Activated naive CD4-positive, alpha-beta T cell treated with anti-CD3 and anti-CD28 coated beads for 36 hours (primary cell): ENCODE data around the gene ZNF709. TPM values are rescaled to one million over a fixed set of nuclear protein-coding genes. Genes with fewer than 3 reads are reported as not detected.
"Not testable (repeated sequence)": the region's sequence is repeated elsewhere in the genome, so short reads cannot be mapped to it uniquely, and the experiment has no call there.

ENCODE experiments used
- CTCF ChIA-PET: fragments of 350-600 bp; sonication (Branson Sonifier 250); formaldehyde crosslinking; loops from one replicate; lab custom pipeline; 2021; ENCODE audit warnings: antibody characterized with exemption; lab: Charles Lee
- DNase-seq: peaks from one replicate; pipeline ENCODE4 v3.0.0-alpha.2; 2020
- H3K27ac Mint-ChIP-seq: one replicate; pipeline ENCODE4 v1.8.0; 2021; ENCODE audit warnings: mild to moderate bottlenecking, mixed read lengths
- H3K27me3 Mint-ChIP-seq: one replicate; pipeline ENCODE4 v1.8.0; 2021; ENCODE audit warnings: low read depth, mixed read lengths
- H3K36me3 Mint-ChIP-seq: one replicate; pipeline ENCODE4 v1.8.0; 2021; ENCODE audit warnings: low read depth, mixed read lengths
- H3K4me1 Mint-ChIP-seq: one replicate; pipeline ENCODE4 v1.8.0; 2021; ENCODE audit warnings: low read depth, mixed read lengths
- H3K4me3 Mint-ChIP-seq: one replicate; pipeline ENCODE4 v1.8.0; 2021; ENCODE audit warnings: mild to moderate bottlenecking, moderate library complexity, mixed read lengths
- H3K9me3 Mint-ChIP-seq: one replicate; pipeline ENCODE4 v1.8.0; 2021; ENCODE audit warnings: mixed read lengths
- intact Hi-C: fragments of 100-400 bp; cut with micrococcal nuclease; formaldehyde crosslinking; loops from one replicate; pipeline ENCODE4 v1.15.1; 2023
- total RNA-seq, 2 experiments: library from RNA; stranded (reverse); gene quantifications; one replicate each; pipeline ENCODE4 v1.2.3, GENCODE V29; 2021

ZNF709 gene
- total RNA-seq = 1 to 10 TPM; 1.9 to 2.4 TPM

GRCh38 chr19:12484371-12485051 lies at the start of gene ZNF709:
ZNF709 (minus strand) TSS chr19:12484816; CDS start chr19:12484657, 159 bp downstream.
- Mint-ChIP-seq H3K27me3 (no peaks in the 10 kb centered on the region), H3K27ac (peak within 1 kb of the TSS; percentile 30), H3K36me3 (no peaks in the 10 kb centered on the region), H3K4me3 (peak within 1 kb of the TSS; percentile 92), H3K4me1 (peaks cover 30% of the 10 kb centered on the region), H3K9me3 (no peaks in the 10 kb centered on the region)
- CTCF ChIA-PET = interaction anchor here (2.3 kb wide), 1 partner anchor 11 kb away, joined by 8 read pairs; no protein-coding TSS in a partner anchor
- intact Hi-C loops = loop anchor here (1.0 to 2.0 kb wide), 3 partner anchors 11 to 68 kb away; partner anchors contain the start of gene ZNF443
- peak; percentile 90 for DNase-seq

GRCh38 chr19:12527034-12527836 lies 42.6 kb upstream of the ZNF709 start:
- Mint-ChIP-seq H3K27me3 (no peaks in the 10 kb centered on the region), H3K27ac (no peak overlapping the region), H3K9me3 (peaks cover 83% of the 10 kb centered on the region), H3K4me3 (no peak overlapping the region), H3K4me1 (no peaks in the 10 kb centered on the region), H3K36me3 (peaks cover 86% of the 10 kb centered on the region)
- peak; percentile 34 for DNase-seq
- CTCF ChIA-PET = no interaction called here
- intact Hi-C loops = no loop called here

GRCh38 chr19:12526542-12526941 lies 41.9 kb upstream of the ZNF709 start:
- H3K36me3 Mint-ChIP-seq = peaks cover 90% of the 10 kb centered on the region
- no peak overlapping the region for H3K27ac Mint-ChIP-seq
- no peaks in the 10 kb centered on the region for H3K27me3 Mint-ChIP-seq
- peaks cover 87% of the 10 kb centered on the region for H3K9me3 Mint-ChIP-seq
- no peaks in the 10 kb centered on the region for H3K4me1 Mint-ChIP-seq
- intact Hi-C loops = no loop called here
- CTCF ChIA-PET = no interaction called here
- DNase-seq = no peak
- no peak overlapping the region for H3K4me3 Mint-ChIP-seq

- Mint-ChIP-seq H3K4me1 (no peaks in the 10 kb centered on the region), H3K4me3 (no peak overlapping the region), H3K27ac (no peak overlapping the region), H3K9me3 (peaks cover 70% of the 10 kb centered on the region), H3K27me3 (no peaks in the 10 kb centered on the region), H3K36me3 (peaks cover 75% of the 10 kb centered on the region)
- intact Hi-C loops = no loop called here
- CTCF ChIA-PET = interaction anchor here (0.6 kb wide), 1 partner anchor 110 kb away, joined by 3 read pairs; no protein-coding TSS in a partner anchor
- DNase-seq = peak; percentile 41
Measured at GRCh38 chr19:12521996-12522395, 37.4 kb upstream of the ZNF709 start.

GRCh38 chr19:12513531-12514061 lies 29.0 kb upstream of the ZNF709 start:
- H3K36me3 Mint-ChIP-seq = peaks cover 33% of the 10 kb centered on the region
- CTCF ChIA-PET = interaction anchor here (0.8 to 1.1 kb wide), 2 partner anchors 37 to 601 kb away, joined by 3 read pairs; no protein-coding TSS in a partner anchor
- no peak for DNase-seq
- no peak overlapping the region for H3K4me3 Mint-ChIP-seq
- H3K27ac Mint-ChIP-seq = no peak overlapping the region
- intact Hi-C loops = no loop called here
- H3K4me1 Mint-ChIP-seq = peaks cover 3% of the 10 kb centered on the region
- H3K27me3 Mint-ChIP-seq = peaks cover 5% of the 10 kb centered on the region
- peaks cover 25% of the 10 kb centered on the region for H3K9me3 Mint-ChIP-seq

GRCh38 chr19:12497032-12497431 lies 12.4 kb upstream of the ZNF709 start:
- peaks cover 5% of the 10 kb centered on the region for H3K9me3 Mint-ChIP-seq
- H3K27me3 Mint-ChIP-seq = no peaks in the 10 kb centered on the region
- peaks cover 9% of the 10 kb centered on the region for H3K4me1 Mint-ChIP-seq
- no peak overlapping the region for H3K4me3 Mint-ChIP-seq
- intact Hi-C loops = loop anchor here (5.0 kb wide), 2 partner anchors 165 to 295 kb away; partner anchors contain the start of gene ZNF563
- H3K36me3 Mint-ChIP-seq = no peaks in the 10 kb centered on the region
- no peak for DNase-seq
- H3K27ac Mint-ChIP-seq = no peak overlapping the region
- CTCF ChIA-PET = no interaction called here

GRCh38 chr19:12496480-12496879 lies 11.9 kb upstream of the ZNF709 start:
- peaks cover 9% of the 10 kb centered on the region for H3K4me1 Mint-ChIP-seq
- H3K27me3 Mint-ChIP-seq = no peaks in the 10 kb centered on the region
- DNase-seq = no peak
- intact Hi-C loops = loop anchor here (5.0 kb wide), 2 partner anchors 164 to 294 kb away; partner anchors contain the start of gene ZNF563
- H3K4me3 Mint-ChIP-seq = peak overlapping the region; percentile 6
- peak overlapping the region; percentile 89 for H3K27ac Mint-ChIP-seq
- peaks cover 5% of the 10 kb centered on the region for H3K9me3 Mint-ChIP-seq
- H3K36me3 Mint-ChIP-seq = no peaks in the 10 kb centered on the region
- CTCF ChIA-PET = interaction anchor here (0.6 to 1.9 kb wide), 3 partner anchors 13 to 510 kb away, joined by 3 to 5 read pairs (median 3); no protein-coding TSS in a partner anchor

GRCh38 chr19:12495002-12495802 lies 10.6 kb upstream of the ZNF709 start:
- H3K36me3 Mint-ChIP-seq = no peaks in the 10 kb centered on the region
- peak overlapping the region; percentile 89 for H3K27ac Mint-ChIP-seq
- H3K27me3 Mint-ChIP-seq = no peaks in the 10 kb centered on the region
- H3K4me1 Mint-ChIP-seq = peaks cover 9% of the 10 kb centered on the region
- peaks cover 5% of the 10 kb centered on the region for H3K9me3 Mint-ChIP-seq
- peak overlapping the region; percentile 87 for H3K4me3 Mint-ChIP-seq
- intact Hi-C loops = loop anchor here (1.0 to 5.0 kb wide), 9 partner anchors 11 to 332 kb away; partner anchors contain the start of genes DHPS, ZNF136, ZNF443 and ZNF563
- CTCF ChIA-PET = interaction anchor here (0.5 to 1.9 kb wide), 11 partner anchors 11 to 436 kb away, joined by 3 to 8 read pairs (median 4); partner anchors contain the start of gene ZNF709
- DNase-seq = peak; percentile 98

GRCh38 chr19:12494260-12494860 lies 9.7 kb upstream of the ZNF709 start:
- peaks cover 9% of the 10 kb centered on the region for H3K4me1 Mint-ChIP-seq
- H3K27me3 Mint-ChIP-seq = no peaks in the 10 kb centered on the region
- H3K4me3 Mint-ChIP-seq = peak overlapping the region; percentile 87
- H3K9me3 Mint-ChIP-seq = peaks cover 5% of the 10 kb centered on the region
- H3K27ac Mint-ChIP-seq = no peak overlapping the region
- CTCF ChIA-PET = interaction anchor here (0.5 to 1.9 kb wide), 7 partner anchors 11 to 188 kb away, joined by 3 to 8 read pairs (median 5); partner anchors contain the start of gene ZNF709
- no peaks in the 10 kb centered on the region for H3K36me3 Mint-ChIP-seq
- intact Hi-C loops = loop anchor here (2.0 kb wide), 2 partner anchors 54 to 332 kb away; partner anchors contain the start of genes ZNF136 and ZNF443
- no peak for DNase-seq

GRCh38 chr19:12486265-12486783 lies 1.7 kb upstream of the ZNF709 start:
- H3K27me3 Mint-ChIP-seq, H3K27ac Mint-ChIP-seq, intact Hi-C loops, H3K4me3 Mint-ChIP-seq, DNase-seq, CTCF ChIA-PET, H3K36me3 Mint-ChIP-seq, H3K9me3 Mint-ChIP-seq: not testable (repeated sequence)
- peaks cover 27% of the 10 kb centered on the region for H3K4me1 Mint-ChIP-seq

GRCh38 chr19:12485571-12485970 lies 955 bp upstream of the ZNF709 start:
- CTCF ChIA-PET = no interaction called here
- no peaks in the 10 kb centered on the region for H3K9me3 Mint-ChIP-seq
- intact Hi-C loops = loop anchor here (2.0 kb wide), 2 partner anchors 45 to 67 kb away; partner anchors contain the start of gene ZNF443
- H3K4me1 Mint-ChIP-seq = peaks cover 27% of the 10 kb centered on the region
- H3K4me3 Mint-ChIP-seq = peak overlapping the region; percentile 92
- no peaks in the 10 kb centered on the region for H3K36me3 Mint-ChIP-seq
- no peak for DNase-seq
- no peak overlapping the region for H3K27ac Mint-ChIP-seq
- no peaks in the 10 kb centered on the region for H3K27me3 Mint-ChIP-seq
